CD4-positive, alpha-beta T cell treated with Interferon alpha-2 for 1 hour (primary cell): ENCODE results near the gene ANO2.
"Not testable (repeated sequence)": the region's sequence is repeated elsewhere in the genome, so short reads cannot be mapped to it uniquely, and the experiment has no call there.

Experiments
- DNase-seq, 2 donors: peaks; one replicate each; pipeline ENCODE4 v3.0.0-alpha.2; 2020 to 2022

ANO2 gene

GRCh38 chr12:5570416-5570815 is 374.6 kb downstream of the ANO2 start:
- DNase-seq: no peak

- DNase-seq: no peak
These were observed 376.6 kb downstream of the ANO2 start for GRCh38 chr12:5568325-5568981.

GRCh38 chr12:5567016-5567725 is 377.9 kb downstream of the ANO2 start:
- DNase-seq: no peak

GRCh38 chr12:5565933-5566599 is 379.0 kb downstream of the ANO2 start:
- DNase-seq: no peak

GRCh38 chr12:5562581-5562980 is 382.5 kb downstream of the ANO2 start:
- no peak for DNase-seq

- DNase-seq: no peak
These were observed 383.2 kb downstream of the ANO2 start for GRCh38 chr12:5561846-5562245.

GRCh38 chr12:5561057-5561456 is 384.0 kb downstream of the ANO2 start:
- no peak for DNase-seq

GRCh38 chr12:5560265-5560664 is 384.8 kb downstream of the ANO2 start:
- DNase-seq: no peak

GRCh38 chr12:5557906-5558305 is 387.2 kb downstream of the ANO2 start:
- DNase-seq: no peak

- no peak for DNase-seq
These were observed 387.9 kb downstream of the ANO2 start for GRCh38 chr12:5556946-5557673.

- no peak for DNase-seq
These were observed 388.9 kb downstream of the ANO2 start for GRCh38 chr12:5556033-5556614.

GRCh38 chr12:5554711-5555110 is 390.3 kb downstream of the ANO2 start:
- no peak for DNase-seq

GRCh38 chr12:5549011-5549410 is 396.0 kb downstream of the ANO2 start:
- no peak for DNase-seq

- DNase-seq: no peak
These were observed 396.7 kb downstream of the ANO2 start for GRCh38 chr12:5548152-5548943.

- DNase-seq: no peak
These were observed 398.4 kb downstream of the ANO2 start for GRCh38 chr12:5546616-5547015.

- DNase-seq: no peak
These were observed 407.3 kb downstream of the ANO2 start for GRCh38 chr12:5537771-5538170.

GRCh38 chr12:5537026-5537615 is 407.9 kb downstream of the ANO2 start:
- DNase-seq: not testable (repeated sequence)

GRCh38 chr12:5535541-5535940 is 409.5 kb downstream of the ANO2 start:
- DNase-seq: no peak

GRCh38 chr12:5534426-5535199 is 410.4 kb downstream of the ANO2 start:
- DNase-seq: no peak

- no peak for DNase-seq
These were observed 411.7 kb downstream of the ANO2 start for GRCh38 chr12:5533368-5533767.

GRCh38 chr12:5525783-5526367 is 419.2 kb downstream of the ANO2 start:
- no peak for DNase-seq
